HG02943 (cell line): ENCODE results near the gene FAM8A1.

Source experiments
- ATAC-seq: cut with Tn5 transposase; IDR thresholded peaks from one replicate; pipeline ENCODE4 v1.9.1; 2021; ENCODE audit warnings: mild to moderate bottlenecking, low read depth, moderate library complexity; ENCODE audit not compliant: unreplicated experiment

Gene FAM8A1

GRCh38 chr6:17653198-17653882, 53.2 kb downstream of the FAM8A1 start:
- ATAC-seq, result no peak

GRCh38 chr6:17656092-17656491, 56.0 kb downstream of the FAM8A1 start:
- ATAC-seq, result no peak

GRCh38 chr6:17656644-17657043, 56.5 kb downstream of the FAM8A1 start:
- ATAC-seq, result no peak
